Central memory CD4-positive, alpha-beta T cell (primary cell): ENCODE data around the gene SECISBP2.

Experiments used
- DNase-seq: peaks from one replicate; pipeline ENCODE4 v3.0.0; 2022

SECISBP2 gene

DNA sequence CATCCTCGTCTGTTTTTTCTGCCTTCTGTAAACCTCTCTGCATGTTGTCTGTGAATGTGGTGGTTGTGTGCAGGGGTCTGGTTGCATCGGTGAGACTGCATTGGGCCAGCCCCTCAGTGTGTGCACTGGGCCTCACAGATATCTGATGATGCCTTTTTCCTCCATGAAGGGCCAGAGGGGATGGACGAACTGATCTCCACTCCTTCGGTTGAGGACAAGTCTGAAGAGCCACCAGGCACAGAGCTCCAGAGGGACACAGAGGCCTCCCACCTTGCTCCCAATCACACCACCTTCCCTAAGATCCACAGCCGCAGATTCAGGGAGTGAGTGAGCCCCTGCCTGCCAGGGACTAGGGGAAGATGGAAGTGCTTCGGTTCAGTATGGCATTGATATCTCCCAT lies 31.3 kb downstream of the SECISBP2 start:
- DNase-seq: no peak

DNA sequence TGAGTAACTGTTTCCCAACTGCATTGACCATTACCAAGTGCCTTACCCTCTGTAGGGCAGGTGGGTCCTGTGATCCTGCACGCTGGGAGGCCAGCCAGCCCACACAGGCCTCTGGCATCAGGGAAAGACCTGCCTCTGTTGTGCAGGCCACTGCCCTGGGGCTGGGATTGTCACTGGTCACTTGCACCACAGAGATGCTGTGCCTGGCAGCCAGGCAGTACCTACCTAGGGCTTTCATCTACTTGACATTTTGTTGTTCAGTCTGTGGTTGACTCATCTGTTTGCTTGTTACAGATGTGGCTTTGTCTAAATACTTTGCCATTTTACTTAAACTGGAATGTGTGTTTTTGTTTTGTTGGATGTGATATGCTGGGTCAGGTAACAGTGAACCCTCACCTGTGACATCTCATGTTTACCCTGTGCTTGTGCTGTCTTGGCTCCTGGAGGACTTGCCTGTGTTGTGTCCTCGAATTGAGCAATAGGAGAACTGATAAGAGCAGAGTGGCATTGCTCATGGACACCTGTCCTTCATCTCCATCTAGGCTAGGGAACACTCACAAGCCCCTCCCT lies 32.8 kb downstream of the SECISBP2 start:
- DNase-seq: no peak

DNA sequence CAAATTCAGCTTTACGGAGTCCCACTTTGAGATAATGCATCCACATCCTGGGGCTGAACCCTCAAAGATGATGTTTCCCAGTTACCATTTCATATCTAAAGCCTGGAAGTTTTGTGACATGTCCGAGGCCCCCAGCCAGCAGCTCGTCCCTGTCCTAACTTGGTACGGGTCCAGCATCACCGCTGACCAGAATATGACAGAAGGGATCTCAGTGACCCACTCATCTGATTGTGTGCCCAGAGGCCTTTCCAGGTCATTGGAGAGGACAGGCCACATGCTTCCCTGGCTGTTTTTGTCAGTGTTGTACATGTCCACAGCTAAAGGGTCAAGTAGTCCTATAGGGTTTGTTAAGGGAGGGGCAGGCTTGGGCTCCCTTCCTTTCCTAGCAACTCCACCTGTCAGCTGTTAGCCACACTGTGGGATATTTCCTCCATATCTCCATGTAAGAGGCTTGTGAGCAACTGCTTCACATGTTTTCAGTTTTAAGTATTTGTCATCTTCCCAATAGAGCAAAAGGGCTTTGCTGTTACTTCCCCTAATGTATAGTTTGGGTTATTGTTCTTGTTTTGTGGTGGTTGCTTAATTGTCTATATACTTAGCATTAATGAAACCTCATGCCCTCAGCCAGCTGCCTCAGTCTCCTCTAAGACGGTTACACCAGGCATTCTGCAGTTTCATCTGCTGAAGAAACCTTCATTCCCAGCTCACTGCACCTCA lies 33.4 kb downstream of the SECISBP2 start:
- DNase-seq: no peak

DNA sequence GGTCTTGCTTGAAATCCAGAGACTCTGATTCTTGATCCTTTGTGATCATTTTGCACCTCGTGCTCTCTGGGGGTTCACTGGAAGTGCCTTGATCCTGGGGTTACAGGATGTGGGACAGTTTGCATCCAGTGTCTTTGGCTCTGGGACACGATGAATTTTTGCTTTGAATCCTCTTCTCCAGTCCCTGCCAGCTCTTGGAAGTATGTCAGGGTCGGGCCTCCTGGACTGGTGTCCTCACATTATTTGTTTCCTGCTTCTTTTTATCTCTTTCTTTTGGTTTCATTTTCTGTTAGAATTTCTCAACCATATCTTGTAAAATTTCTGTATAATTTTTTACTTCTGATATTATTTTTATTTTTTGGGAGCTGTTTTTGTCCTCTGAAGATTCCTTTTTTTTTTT lies 34.2 kb downstream of the SECISBP2 start:
- DNase-seq: no peak

DNA sequence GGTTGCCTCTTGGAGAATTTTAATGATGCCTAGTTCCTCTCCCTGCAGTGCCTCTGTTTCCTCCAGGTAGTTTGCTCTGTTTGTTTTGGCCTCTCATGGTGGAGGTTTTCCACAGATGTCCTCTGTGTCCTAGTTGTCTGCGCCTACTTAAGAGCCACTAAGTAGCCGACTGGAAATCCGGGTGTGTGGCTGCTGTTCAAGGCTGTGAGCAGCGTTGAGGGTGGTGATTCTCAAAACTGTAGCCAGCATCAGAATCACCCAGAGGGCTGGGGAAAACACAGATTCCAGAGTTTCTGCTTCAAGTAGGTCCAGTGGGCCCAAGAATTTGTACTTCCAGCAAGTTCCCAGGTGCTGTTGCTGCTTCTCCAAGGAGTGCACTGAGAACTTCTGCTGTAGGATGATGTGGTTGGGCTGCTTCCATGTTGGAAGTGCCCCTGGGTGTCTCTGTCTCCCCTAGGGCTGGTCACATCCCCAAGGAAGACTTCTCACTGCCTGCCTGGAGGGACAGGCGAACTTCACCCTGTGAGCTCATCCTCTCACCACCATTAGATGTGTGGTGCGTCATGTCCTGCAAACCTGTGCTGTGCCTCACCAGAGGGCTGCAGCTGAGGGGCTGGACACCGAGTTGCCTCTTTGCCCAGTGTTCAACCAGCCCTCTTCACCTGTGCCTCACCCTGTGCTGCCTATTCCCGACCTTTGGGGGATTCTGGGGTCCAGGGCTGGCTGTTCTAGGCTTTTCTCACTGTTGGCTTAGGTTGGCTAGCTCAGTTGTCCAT lies 34.8 kb downstream of the SECISBP2 start:
- DNase-seq: no peak

DNA sequence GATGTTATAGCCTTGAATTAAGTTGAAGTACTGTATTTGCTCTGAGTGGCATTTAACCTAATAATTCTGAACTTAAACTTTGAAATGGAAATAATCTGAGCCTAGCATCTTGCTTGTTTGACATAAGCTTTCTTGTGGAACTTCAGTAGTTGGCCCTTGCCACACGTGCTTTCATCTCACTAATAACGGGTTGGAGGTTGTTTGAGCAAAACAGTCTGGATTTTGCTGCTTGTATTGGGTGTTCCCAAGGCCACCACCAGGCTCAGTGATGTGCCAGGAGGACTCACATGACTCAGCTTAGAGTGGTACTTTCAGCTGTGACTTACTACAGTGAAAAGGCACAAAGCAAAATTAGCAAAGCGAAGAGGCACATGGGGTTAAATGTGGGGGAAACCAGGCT lies 35.7 kb downstream of the SECISBP2 start:
- no peak for DNase-seq

DNA sequence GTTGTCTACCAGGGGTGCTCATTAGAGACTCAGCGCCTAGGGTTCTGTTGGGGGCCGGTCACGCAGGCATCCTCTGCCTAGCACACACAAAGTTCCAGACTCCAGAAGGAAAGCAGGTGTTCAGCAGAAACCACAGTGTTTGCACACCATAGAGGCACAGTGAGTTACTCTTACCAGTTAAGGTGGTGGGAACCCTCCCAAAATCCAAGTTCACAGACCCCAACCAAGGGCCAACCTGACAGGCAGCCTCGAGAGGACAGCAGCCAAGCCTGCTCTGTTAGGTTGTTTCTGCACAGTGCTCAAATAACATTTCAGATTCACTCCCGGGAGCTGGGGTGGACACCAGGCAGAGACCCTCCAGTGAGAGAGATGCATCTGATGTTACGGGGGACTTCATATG lies 36.2 kb downstream of the SECISBP2 start:
- no peak for DNase-seq

DNA sequence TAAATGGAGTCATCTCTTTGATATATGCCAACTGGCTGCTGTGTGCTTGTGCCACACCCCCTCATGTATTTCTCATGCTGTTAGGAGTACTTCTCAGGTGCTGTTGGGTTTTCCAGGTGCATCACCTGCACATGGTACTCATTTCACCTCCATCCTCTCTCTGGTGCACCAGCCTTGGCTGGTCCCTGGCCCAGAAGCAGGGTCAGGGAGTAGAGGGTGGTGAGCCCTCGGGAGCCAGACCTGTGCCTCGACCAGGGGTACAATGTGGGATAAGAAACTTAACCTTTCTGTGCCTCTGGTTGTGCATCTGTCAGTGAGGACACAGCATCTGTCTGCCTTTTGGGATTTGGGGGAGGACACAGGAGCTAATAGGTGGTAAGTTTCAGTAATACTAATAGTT lies 38.5 kb downstream of the SECISBP2 start:
- no peak for DNase-seq

DNA sequence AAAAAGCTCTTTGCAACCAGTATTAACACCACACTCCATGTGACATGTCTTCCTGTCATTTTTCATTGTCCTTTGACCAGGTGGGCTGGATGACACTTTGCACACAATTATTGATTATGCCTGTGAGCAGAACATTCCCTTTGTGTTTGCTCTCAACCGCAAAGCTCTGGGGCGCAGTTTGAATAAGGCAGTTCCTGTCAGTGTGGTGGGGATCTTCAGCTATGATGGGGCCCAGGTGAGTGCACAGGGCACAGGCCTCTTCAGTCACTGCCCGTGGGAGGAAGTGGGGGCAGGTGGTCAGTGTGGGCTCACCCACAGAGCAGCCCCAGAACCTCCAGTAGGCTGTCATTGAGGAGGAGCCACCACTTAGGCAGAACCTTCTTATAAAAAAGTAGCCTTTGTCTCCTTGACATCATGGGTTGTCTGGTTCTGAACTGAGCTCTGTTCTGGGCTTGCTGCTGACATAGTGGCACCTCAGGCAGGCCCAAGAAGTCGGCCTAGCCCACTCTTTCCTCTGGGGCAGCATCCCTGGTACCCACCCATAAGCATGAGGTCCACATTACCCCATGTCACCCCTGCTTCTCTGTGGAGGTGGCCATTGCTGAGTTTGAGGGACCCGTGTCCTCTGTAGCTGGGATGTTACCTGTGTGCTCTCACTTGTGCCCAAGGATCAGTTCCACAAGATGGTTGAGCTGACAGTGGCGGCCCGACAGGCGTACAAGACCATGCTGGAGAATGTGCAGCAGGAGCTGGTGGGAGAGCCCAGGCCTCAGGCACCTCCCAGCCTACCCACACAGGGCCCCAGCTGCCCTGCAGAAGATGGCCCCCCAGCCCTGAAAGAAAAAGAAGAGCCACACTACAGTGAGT lies 39.3 kb downstream of the SECISBP2 start:
- DNase-seq: no peak

DNA sequence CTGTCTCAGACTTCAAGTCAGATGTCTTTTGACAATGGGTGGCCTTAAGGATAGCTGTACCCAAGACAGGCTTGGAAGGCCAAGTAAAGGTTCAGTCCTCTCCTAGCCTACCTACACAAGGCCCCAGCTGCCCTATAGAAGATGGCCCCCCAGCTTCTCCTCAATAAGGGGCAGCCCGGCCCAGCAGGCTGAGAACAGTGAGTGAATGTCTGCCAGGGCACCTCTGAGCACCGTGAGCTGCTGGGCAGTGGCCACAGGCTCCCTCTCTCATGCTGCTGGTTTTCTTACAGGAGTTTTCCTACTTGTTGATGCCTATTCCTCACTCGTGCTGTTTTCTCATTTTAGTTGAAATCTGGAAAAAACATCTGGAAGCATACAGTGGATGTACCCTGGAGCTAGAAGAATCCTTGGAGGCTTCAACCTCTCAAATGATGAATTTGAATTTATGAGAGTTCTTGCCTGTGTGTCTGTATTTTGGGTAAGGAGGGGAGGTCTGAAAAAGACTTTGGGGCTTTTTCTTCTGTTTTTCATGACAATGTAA lies 40.1 kb downstream of the SECISBP2 start:
- DNase-seq: no peak

DNA sequence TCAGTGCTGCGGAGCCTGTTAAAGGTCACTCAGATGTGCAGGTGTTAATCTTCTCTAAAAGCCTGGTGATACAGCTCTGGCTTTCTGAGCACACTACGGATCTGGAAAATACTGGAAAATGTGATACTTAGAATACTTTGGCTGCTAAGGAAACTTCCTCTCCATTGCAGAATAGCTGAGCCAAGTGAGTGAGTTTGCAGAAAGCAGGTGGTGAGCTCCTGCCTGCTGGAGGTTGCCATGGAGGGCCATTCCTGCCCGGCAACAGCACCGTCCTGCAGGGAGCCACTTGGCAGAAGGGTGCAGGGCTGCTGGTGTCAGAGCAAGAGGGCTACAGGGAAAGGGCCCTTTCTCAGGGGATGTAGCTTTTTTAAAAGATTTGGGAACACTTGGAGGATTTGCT lies 40.7 kb downstream of the SECISBP2 start:
- no peak for DNase-seq

DNA sequence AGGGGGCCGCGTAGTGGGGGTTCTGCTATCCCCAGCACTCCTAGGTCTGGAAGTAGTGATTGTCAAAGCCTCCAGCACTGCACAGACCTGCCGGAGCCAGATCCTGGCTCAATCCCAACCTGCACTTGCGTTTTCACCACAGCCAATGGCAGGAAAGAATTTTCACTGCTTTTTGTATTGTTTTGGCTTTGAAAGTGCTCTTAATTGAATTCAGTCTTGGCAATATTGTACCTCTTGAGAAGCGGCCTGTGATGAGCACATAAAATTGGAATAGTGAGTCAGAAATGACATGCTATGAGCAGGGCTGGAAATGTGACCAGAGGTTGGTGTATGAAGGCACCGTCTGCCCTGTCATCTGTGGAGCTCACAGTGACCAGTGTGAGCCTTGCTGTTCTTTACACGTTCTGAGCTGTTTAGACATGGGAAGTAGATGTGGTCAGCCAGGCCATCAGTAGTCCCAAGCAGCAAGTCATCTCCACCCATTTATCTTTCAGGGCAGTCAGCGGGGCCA lies 41.5 kb downstream of the SECISBP2 start:
- no peak for DNase-seq

DNA sequence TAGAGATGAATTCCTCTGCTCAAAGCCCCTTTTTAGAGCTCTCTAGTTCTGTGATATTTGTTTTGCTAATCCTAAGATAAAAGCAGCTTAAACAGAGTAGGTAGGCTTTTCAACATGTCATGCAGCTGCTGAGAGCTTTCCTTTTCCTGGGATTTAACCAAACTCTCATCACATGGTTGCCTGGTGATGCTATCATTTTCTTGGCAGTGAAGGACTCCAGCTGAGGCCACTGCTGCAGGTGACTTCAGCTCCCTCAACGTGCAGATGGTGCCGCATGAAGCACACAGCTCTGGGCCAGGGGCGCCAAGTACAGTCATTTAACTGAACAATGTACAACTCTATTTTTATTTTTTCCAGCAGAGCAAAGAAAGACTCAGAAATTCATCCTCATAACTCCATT lies 42.2 kb downstream of the SECISBP2 start:
- DNase-seq: no peak

DNA sequence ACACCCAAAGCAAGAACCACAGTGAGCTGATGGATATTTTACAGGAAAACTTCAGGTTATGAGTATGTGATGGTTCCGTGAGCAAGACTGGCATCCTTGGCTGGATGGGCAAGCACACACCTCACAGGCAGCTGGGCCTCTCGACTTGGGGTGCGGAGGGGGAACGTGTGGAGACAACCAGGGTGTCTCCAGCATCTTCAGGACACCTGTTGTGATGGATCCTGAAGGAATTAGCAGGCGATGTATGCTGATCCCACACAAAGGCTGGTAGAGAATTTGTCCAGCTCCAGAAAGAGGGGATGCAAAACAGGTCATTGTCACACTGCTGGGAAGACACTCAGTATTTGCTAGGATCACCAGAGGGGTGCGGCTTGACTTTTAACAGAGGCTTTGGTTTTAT lies 42.7 kb downstream of the SECISBP2 start:
- no peak for DNase-seq

DNA sequence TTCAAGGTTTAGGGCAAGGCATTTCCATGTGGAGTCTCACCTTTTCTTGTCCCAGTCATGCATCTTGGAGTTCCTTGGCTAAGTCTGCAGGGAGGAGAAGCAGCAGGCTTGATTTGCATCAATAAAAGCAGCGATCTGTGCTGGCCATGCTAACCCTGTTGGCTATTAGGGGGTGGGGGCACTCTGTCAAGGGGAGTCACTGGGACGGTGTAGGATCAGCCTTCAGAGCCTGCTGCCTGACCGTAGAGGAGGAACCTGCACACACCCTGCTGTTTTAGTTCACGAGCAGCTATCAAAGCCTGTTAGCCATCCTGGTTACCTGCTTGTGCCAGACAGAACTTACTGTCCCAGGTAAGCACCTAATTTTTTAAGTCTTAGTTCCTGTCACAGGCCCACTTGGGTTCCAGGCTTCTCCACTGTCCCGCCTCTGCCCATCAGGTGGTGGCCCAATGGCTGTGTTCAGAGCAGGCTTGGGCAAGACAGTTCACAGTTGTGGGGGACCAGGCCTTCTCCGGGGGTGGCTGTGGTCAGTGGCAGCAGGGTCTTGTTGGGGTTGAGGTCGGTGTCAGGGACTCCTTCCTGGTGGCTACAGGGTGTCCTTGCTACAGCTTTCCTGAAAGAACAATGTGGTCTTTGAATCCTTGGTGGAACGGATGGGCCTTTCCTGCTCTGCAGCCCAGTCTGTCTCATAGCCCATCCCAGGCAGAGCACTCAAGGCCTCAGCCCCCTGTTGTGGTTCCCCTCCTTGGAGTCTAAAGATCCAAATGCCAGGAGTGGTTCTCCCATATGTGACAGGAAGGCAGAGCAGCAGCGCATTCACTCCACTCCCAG lies 43.7 kb downstream of the SECISBP2 start:
- DNase-seq: no peak

DNA sequence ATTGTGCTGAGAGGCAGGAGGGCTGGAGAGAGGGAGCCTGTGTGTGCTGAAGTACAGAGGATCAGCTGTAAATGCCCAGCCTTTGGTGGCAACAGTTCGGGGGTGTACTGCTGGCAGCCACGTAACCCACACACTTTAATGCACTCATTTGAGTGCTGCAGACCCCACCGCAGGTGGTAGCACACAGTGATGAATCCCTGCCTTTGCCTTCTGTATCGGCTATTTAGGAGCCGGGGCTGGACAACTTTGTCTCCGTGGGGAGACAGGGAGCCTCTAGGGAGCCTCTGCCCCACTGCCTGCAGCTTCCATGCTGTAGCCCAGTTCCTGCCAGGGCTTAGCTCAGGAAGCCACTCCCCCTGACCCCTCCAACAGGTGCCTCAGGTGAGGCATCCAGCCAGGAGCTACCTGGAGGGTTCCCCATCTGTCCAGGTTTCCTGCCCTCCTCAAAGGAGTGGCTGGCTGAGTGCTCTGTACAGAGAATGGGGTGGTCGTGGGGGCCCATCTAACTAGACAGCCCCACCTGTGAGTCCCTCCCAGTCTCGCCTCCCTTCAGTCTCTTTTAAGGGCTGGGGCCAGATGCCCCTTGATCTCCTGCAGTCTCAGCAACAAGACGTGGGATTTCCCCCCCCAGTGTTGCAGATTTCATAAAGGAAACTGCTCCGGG lies 44.5 kb downstream of the SECISBP2 start:
- no peak for DNase-seq

DNA sequence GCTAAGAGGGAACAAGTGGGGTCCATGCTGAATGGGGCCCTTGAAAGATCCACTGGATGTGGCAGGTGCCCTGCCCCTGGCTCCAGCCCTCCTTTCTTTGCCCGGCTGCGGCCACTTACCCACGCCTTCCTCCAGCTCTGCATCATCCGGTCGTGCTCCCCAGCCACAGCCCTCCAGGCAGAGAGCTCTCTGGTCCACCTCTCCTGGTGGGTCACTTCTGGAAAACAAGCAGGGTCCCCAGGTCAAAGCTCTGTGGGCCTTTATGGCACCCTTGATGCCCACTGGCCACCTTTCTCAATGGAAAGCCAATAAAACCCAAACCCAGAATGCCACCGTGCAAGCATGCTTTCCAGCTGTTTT lies 45.0 kb downstream of the SECISBP2 start:
- DNase-seq: no peak

DNA sequence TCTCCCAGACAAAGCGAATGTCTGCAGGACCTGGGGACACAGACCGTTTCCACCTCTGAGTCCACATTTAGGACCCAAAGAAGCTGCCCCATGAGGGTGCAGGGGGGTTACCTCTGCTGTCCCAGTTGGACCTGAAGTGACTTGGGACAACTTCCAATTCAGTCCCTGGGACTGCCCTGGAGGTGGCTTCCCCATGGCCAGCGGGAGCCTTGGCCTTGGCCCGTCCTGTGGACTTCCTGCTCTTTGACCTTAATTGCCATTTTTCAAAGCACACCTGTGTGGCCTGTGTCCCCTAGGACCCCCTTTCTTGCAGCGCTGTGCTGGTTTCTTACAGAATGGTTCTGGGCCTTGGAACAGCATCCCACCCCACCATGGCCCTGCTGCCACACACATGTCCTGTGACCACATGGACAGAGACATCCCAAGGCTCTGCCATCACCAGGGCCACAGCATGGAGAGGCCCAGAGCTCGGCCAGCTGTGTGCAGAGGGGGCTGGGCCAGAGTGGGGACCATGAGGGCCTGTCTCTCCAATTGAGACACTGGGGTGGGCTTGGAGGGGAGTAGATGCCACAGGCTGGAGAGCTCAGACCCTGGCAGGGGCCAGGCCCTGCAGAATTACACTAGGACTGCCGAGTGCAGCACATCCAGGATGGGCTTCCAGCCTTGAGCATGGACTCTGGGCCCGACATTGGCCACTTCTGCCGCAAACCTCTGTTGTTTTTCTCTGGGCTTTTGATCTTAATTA lies 45.8 kb downstream of the SECISBP2 start:
- no peak for DNase-seq

DNA sequence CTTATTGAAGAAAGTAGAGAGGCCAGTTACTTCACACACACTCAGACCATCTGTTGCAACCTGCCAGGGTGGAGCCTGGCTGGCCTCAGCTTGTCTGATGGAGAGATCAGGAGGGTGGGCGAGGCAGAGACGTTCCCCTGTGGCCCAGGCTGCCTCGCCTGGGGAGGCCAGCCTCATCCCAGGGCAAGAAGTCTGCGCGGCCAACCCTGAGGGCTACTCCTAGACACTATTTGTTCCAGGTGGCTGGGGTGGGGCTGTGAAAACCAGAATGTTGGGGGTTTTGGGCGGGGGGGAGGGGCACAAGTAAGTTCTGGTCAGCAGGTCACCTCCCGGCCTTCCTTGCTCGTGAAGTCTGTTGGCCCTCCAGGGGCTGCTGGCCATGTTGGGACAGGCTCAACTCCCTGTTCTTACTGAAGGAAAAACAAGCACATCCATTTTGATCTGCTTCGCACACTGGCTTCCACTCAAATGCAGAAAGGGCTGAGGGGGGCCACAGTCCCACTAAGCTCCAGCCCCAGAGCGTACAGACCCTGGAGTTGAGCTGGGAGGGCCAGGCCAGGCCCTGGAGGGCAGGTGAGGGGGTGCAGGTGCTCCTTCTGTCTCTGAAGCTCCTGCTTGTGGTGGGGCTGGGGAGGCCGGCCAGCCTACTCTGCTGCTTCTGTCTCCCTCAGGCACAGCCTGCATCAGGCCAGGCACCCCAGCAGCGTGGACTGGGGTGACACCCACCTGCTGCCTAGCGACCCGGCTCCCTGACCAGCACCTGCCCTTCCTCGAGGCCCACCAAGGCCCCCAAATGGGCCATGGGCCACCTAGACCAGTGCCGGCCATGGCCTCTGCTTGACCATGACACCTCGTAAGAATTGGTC lies 46.6 kb downstream of the SECISBP2 start:
- no peak for DNase-seq

DNA sequence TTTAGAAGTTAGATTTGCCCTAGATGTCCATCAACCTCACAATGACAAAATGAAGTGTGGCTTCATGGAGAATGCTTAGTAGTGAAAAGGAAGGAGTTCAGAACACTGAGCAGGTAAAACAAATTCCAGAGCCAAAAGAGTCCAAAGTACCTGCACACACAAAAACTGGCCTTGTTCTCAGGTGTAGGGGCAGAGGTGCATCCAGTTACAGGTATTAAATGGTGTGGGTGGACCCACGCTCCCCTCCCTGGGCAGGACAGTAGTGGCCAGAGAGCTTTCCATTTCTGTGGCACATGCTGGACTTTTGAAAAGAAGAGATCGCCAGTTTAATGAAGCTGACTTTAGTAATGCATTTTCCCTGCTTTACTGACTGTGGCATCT lies 47.2 kb downstream of the SECISBP2 start:
- DNase-seq: no peak
